Neural cell (in vitro differentiated cells): ENCODE data around the gene TCOF1.

ENCODE experiments used
- CTCF ChIP-seq: fragments of 450-650 bp; IDR thresholded peaks from 2 replicates; pipeline ENCODE4 v1.5.1; 2014; ENCODE audit warnings: antibody characterized with exemption, mild to moderate bottlenecking, moderate library complexity; ENCODE audit not compliant: poor library complexity, severe bottlenecking
- EP300 ChIP-seq: fragments of 450-650 bp; conservative IDR thresholded peaks from 2 replicates; pipeline ENCODE4 v1.6.1; 2014; ENCODE audit warnings: antibody characterized with exemption, mild to moderate bottlenecking, moderate library complexity; ENCODE audit not compliant: poor library complexity, severe bottlenecking
- EZH2 ChIP-seq: fragments of 200-600, 300-800 bp; shearing (Covaris generic), sonication (generic); IDR thresholded peaks from 2 replicates; pipeline ENCODE4 v1.6.1; 2014; ENCODE audit warnings: antibody characterized with exemption, low read length, borderline replicate concordance, mild to moderate bottlenecking; ENCODE audit not compliant: insufficient read depth, poor library complexity, severe bottlenecking
- POLR2AphosphoS5 ChIP-seq: IDR thresholded peaks from 2 replicates; pipeline ENCODE4 v1.6.1; 2012
- RAD21 ChIP-seq: fragments of 450-650 bp; conservative IDR thresholded peaks from 2 replicates; pipeline ENCODE4 v1.6.1; 2014; ENCODE audit warnings: antibody characterized with exemption, mild to moderate bottlenecking, moderate library complexity
- REST ChIP-seq: IDR thresholded peaks from 2 replicates; pipeline ENCODE4 v1.6.1; 2012; ENCODE audit warnings: borderline replicate concordance
- SMC3 ChIP-seq: fragments of 450-650 bp; conservative IDR thresholded peaks from 2 replicates; pipeline ENCODE4 v1.6.1; 2014; ENCODE audit warnings: antibody characterized with exemption, mild to moderate bottlenecking, moderate library complexity; ENCODE audit not compliant: poor library complexity
- TAF1 ChIP-seq: IDR thresholded peaks from 2 replicates; pipeline ENCODE4 v1.6.1; 2012; ENCODE audit warnings: low read depth

- TF ChIP-seq CTCF (no peak), EP300 (no peak), POLR2AphosphoS5 (no peak), REST (no peak), EZH2 (no peak), RAD21 (no peak), SMC3 (no peak), TAF1 (no peak)
These were observed 16.8 kb upstream of the TCOF1 start for GRCh38 chr5:150340614-150341255.
